ENCODE measurements around the gene ROR1.
A peak's percentile ranks its signal among the peaks of the same experiment; 100 is the strongest.
"Not testable (repeated sequence)": the region's sequence is repeated elsewhere in the genome, so short reads cannot be mapped to it uniquely, and the experiment has no call there.

ROR1 gene

DNA sequence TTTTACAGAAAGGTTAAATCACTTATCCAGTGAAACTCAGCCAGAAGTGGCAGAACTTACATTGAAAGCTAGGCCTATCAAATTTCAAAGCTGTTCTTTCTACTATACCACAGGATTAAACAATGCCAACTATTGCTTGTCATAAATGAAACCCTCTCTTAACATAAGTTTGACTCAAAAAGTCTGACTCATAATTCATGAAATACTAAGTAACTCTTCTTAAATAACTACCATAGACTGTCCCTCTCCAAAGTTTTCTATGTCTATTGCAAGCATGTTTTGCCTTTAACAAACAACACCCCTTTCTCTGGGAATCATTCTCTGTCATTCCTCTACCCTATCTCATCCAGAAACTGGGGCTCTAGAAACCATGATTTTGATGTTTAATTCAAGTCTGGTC, 320.1 kb downstream of the ROR1 start:
- TF ChIP-seq, protein P1, sequence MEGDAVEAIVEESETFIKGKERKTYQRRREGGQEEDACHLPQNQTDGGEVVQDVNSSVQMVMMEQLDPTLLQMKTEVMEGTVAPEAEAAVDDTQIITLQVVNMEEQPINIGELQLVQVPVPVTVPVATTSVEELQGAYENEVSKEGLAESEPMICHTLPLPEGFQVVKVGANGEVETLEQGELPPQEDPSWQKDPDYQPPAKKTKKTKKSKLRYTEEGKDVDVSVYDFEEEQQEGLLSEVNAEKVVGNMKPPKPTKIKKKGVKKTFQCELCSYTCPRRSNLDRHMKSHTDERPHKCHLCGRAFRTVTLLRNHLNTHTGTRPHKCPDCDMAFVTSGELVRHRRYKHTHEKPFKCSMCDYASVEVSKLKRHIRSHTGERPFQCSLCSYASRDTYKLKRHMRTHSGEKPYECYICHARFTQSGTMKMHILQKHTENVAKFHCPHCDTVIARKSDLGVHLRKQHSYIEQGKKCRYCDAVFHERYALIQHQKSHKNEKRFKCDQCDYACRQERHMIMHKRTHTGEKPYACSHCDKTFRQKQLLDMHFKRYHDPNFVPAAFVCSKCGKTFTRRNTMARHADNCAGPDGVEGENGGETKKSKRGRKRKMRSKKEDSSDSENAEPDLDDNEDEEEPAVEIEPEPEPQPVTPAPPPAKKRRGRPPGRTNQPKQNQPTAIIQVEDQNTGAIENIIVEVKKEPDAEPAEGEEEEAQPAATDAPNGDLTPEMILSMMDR (conservative IDR thresholded peaks at IDR 0.05; ENCODE audit: control insufficient read depth, insufficient read depth, low read depth, low read length): no peak
- peak; percentile 83 for DNase-seq (ENCODE audit: low read depth)
- no peak overlapping the region for H3K4me3 ChIP-seq (ENCODE audit: control insufficient read depth, low read depth, low read length)

DNA sequence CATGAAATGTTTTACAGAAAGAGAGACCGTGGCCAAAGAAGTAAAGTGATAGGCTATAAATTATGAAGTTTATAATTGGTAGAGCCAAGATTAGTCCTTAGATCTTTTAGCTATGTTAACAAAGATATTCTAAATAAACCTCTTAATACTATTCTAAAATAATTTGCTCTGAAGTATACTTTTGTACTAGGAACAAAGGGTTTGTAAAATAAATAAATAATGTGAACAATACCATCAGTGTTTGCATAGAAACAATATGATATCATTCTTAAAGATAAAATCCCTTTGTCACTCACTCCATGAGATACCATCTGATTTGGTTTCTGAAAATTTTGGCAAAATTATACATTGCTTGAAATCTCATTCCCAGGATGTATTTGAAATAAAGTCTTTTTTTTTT, 322.0 kb downstream of the ROR1 start:
- H3K4me3 ChIP-seq (ENCODE audit: control insufficient read depth, low read depth, low read length): no peak overlapping the region
- no peak for DNase-seq (ENCODE audit: low read depth)
- TF ChIP-seq, protein P1 (conservative IDR thresholded peaks at IDR 0.05; ENCODE audit: control insufficient read depth, insufficient read depth, low read depth, low read length): no peak

DNA sequence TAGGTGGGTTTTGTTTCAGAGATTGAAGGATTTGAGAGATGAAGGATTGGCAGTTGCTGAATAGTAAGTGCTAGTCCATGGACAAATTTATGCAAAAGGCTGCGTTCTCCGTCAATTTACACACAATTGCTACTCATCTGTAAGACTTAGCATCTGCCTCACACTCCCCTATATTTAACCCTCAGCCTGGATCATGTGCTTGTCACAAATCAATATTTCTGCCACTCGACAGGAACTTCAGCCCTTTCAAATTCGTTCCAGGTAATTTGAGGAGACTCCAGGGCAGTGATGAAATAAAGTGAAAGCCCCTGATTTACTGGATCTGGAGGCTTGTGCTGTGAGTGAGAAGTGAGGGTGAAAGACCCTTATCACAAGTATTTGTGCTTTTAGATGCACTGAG, 324.0 kb downstream of the ROR1 start:
- TF ChIP-seq, protein P1 (conservative IDR thresholded peaks at IDR 0.05; ENCODE audit: control insufficient read depth, insufficient read depth, low read depth, low read length): no peak
- no peak overlapping the region for H3K4me3 ChIP-seq (ENCODE audit: control insufficient read depth, low read depth, low read length)
- DNase-seq (ENCODE audit: low read depth): no peak

DNA sequence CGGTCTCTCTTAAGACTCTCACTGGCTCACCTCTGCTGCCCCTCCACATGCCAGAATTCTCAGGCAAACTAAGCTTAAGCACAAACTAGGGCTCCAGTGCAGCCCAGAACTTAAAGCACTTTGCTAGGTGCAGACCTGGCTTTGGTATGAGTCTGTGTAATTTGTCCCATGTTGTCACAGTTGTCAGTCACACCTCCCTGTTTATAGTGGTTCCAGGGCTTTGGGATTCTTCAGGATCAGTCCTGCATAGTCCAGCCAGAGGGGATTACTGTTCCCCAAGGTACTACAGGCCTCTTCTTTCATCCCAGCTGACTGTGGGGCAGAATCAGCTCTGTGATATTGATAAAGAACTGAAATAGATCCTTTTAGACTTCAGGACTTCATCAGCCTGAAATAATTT, 324.6 kb downstream of the ROR1 start:
- no peak overlapping the region for H3K4me3 ChIP-seq (ENCODE audit: control insufficient read depth, low read depth, low read length)
- DNase-seq (ENCODE audit: low read depth): no peak
- TF ChIP-seq, protein P1 (conservative IDR thresholded peaks at IDR 0.05; ENCODE audit: control insufficient read depth, insufficient read depth, low read depth, low read length): no peak

DNA sequence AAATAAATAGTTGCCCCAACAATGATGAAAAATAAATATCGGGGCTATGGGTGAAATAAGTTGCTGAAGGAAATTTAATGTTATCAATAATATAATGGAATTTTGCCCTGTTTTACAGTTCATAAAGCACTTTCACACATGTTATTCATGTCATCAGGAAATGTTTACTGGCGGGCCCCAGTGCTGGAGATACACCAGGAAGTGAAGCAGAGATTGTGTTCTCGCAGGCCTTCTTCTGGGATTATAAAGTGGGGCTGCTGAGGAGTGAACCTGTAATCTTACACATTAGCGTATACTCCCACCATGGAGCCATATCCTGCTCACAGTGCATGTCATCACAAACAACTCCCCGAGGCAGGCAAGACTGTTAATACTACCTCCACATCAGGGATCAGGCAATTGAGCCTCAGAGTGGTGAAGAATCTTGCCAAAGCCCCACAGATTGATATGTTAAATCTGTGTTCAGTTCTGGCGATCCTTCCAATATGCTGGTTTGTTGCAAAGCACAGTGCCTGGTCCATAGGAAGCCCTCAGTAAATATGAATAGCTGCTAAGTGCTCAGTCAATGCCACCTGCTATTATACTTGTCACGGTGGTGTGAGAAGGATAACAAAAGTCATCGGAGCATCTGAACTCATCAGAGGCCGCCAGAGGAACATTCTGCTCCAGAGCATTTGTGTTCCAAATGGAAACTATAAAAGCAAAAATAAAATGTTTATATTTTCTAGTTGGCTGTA, 325.2 kb downstream of the ROR1 start:
- H3K4me3 ChIP-seq (ENCODE audit: control insufficient read depth, low read depth, low read length): no peak overlapping the region
- TF ChIP-seq, protein P1 (conservative IDR thresholded peaks at IDR 0.05; ENCODE audit: control insufficient read depth, insufficient read depth, low read depth, low read length): no peak
- DNase-seq (ENCODE audit: low read depth): no peak

DNA sequence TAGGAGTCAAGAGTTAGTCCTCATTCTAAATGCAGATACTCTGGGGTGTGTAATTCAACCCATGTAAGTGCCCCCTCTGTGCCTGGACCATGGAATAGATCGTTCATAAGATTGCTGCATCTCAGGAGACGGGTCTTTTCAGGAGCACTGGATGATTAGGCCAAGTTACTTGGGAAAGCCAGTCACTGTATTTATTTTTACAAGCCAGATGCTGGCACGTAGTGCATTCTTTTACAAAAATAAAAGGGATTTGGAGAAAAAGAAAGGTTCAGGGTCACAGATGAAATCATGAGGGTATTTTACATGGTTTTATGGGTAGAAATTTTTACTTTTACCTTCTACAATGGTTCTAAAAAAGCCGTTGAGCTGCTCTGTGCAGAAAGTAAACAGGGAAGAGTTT, 327.0 kb downstream of the ROR1 start:
- TF ChIP-seq, protein P1 (conservative IDR thresholded peaks at IDR 0.05; ENCODE audit: control insufficient read depth, insufficient read depth, low read depth, low read length): no peak
- DNase-seq (ENCODE audit: low read depth): no peak
- no peak overlapping the region for H3K4me3 ChIP-seq (ENCODE audit: control insufficient read depth, low read depth, low read length)

DNA sequence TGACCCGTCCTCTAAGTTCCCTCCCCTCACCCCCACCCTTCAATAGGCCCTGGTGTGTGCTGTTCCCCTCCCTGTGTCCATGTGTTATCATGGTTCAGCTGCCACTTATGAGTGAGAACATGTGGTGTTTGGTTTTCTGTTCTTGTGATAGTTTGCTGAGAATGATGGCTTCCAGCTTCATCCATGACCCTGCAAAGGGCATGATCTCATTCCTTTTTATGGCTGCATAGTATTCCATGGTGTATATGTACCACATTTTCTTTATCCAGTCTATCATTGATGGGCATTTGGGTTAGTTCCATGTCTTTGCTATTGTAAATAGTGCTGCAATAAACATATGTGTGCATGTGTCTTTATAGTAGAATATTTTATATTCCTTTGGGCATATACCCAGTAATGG, 330.8 kb downstream of the ROR1 start:
- not testable (repeated sequence) for H3K4me3 ChIP-seq (ENCODE audit: control insufficient read depth, low read depth, low read length); DNase-seq (ENCODE audit: low read depth)
